DMS114 treated with DMSO at 0.1 percent for 48 hours (cell line): ENCODE results near the gene FAF2.
"Not testable (repeated sequence)": the region's sequence is repeated elsewhere in the genome, so short reads cannot be mapped to it uniquely, and the experiment has no call there.

Experiments used
- DNase-seq: peaks from one replicate; lab custom pipeline; 2025; ENCODE audit not compliant: unreplicated experiment; lab: John Stamatoyannopoulos, UW

The FAF2 gene, protein sequence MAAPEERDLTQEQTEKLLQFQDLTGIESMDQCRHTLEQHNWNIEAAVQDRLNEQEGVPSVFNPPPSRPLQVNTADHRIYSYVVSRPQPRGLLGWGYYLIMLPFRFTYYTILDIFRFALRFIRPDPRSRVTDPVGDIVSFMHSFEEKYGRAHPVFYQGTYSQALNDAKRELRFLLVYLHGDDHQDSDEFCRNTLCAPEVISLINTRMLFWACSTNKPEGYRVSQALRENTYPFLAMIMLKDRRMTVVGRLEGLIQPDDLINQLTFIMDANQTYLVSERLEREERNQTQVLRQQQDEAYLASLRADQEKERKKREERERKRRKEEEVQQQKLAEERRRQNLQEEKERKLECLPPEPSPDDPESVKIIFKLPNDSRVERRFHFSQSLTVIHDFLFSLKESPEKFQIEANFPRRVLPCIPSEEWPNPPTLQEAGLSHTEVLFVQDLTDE

DNA sequence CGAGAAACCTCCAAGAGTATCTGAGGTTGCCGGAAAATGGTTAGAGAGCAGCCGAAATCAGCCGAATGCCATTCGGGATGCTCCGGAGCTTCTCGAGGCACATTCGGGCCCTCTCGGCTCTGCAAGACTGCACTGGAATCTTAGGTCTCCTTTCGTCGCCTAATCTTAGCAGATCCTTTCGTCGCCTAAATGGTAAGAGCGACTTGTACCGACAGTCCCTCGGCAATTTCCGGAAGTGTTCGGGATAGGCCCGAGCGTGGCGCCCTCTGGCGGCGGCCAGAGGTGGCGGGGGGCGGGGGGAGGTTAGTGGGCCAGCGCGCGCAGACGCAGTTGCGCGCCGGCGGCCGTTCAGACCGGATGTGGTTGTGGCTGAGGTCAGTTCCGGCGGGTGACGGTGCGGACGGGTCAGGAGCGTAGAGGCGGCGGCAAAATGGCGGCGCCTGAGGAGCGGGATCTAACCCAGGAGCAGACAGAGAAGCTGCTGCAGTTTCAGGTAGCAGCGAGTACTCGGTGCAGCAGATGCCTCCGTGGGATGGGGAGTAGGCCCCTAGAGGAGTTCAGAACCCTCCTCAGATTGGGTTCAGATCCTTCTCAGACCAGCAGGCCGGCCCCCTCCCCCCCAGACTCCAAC lies at the start of gene FAF2:
Gene FAF2, plus strand, starts transcription at position 408 of the 631 bp plus-strand sequence. Its CDS starts 23 bp downstream, at position 431.
- DNase-seq = peak; percentile 93

DNA sequence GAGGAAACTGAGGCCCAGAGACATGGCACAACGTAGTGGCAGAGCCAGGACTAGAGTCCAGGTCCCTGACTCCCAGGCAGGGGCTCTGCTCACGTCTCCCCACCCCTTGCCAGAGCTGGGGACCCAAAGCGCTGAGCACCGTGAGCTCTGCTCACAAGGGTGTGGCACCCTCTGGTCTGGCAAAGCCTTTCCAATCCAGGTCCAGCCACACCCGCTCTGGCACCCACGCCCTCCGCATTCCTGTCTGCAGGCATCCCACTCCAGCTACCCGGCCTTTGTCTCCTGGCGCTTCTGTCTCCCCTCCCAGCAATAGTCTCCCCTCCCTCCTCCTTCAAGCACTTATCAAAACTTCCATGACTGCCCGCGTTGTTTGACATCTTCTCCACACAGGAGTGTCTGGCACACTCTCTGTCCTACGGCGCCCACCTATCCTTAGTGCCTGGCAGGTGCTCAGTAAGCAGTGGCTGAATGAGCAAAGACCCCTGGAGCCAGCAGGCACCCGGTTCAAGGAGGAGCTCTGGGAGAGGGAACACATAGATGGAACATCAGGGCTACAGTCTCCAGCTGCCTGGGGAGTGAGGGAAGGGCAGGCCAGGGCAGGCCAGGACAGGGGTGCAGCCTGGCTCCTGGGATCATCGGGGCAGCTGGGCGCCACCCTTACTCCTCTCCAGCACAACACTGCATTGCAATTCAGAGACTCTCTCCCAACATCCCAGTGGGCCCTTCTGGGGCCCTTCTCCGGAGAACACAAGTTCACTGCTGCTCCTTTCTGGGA lies 47.6 kb upstream of the FAF2 start:
- no peak for DNase-seq

DNA sequence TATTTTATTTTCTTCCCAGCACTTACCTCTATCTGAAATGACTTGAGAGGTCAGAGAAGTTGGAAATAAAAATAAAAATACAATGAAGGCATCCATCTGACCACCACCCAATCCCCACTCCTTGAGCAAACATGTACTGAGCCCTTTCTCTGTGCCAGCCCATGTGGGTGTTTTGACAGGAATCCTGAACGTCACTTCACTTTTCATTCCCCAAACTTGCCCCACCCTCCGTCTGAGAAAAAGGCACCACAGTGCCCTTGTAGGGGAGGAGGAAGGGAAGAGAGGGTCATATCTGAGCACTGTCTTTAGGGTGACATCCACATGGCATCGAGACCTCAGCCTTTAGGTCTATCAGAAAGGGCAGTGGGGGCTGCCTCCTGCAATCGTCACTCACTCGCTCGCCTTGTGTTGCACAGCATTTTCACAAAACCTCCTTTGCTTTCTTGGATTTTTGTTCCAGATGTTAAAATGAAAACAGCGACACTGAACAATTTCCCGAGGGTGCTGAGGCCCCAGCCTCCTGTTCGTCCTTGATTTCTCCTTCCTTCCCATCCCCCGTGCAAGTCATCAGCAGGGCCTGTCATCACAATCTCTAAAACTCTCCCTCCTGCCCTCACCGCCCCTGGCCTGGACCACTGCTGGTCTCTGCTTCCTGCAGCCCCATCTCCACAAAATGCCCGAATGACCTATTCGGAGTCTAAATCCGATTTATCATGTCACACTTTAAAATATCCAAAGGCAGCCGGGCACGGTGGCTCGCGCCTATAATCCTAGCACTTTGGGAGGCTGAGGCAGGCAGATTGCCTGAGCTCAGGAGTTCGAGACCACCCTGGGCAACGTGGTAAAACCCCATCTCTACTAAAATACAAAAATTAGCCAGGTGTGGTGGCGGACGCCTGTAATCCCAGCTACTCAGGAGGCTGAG lies 46.6 kb upstream of the FAF2 start:
- no peak for DNase-seq

DNA sequence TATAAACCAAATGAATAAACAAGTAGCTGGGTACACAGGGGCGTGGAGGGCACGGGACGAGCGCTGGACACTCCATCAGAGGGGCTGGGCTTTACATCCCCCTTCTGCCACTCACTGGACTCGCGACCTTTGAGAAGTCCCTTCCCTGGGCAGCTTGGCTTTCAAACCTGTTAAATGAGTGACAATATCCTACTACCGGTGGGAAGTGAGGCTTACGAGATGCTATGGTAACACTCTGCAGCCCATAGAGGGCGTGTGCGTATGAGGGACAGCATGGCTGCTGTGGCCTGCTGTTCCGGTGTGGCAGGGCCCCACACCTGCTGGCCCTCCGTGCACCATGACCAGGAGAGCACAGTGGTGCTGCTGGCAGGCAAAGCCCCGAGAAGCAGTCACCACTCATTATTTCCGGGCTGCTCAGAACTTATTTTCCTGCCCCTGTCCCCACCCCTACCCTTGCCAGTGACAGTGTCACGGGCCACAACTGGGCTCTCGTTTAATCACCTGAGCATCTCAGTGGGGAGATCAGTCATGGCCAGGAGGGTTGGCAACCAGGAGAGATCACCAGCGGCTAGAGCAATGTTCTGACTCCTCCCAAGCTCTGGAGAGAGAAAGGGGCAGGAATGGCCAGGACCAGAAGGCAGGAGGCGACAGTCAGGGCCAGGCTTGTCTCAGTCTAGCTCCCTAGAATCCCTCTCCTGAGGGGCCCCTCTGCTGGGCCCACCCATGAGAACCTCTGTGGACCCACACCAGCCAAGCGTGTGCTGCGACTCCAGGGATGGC lies 42.3 kb upstream of the FAF2 start:
- no peak for DNase-seq

DNA sequence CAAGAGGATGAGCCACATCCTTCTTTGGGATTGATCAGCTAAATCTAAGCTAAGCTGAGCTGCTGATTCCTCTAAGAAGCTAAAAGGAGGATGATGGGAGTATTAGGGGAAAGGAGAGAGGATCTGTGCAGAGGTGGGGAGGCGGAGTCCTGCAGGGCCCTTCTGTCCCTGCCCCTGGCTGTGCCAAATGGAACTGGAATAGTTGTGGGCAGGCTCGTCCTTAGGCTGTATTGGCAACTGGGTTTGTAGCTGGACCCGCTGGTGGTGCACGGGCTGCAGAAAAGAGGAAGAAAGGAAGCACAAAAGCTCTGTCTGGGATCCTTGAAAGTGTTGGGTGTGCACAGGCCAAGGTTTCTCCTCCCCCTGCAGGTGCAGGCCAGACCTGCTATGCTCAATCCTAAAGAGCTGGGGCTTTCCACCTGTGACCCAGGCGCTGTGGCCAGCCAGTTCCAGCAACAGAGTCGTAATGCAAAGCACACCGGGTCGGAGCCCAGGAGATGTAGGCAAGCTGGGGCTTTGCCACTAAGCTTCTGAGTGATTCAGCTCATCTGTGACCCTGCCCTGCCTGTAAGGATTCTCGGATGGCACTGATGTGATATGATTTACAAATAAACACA lies 41.6 kb upstream of the FAF2 start:
- DNase-seq = no peak

DNA sequence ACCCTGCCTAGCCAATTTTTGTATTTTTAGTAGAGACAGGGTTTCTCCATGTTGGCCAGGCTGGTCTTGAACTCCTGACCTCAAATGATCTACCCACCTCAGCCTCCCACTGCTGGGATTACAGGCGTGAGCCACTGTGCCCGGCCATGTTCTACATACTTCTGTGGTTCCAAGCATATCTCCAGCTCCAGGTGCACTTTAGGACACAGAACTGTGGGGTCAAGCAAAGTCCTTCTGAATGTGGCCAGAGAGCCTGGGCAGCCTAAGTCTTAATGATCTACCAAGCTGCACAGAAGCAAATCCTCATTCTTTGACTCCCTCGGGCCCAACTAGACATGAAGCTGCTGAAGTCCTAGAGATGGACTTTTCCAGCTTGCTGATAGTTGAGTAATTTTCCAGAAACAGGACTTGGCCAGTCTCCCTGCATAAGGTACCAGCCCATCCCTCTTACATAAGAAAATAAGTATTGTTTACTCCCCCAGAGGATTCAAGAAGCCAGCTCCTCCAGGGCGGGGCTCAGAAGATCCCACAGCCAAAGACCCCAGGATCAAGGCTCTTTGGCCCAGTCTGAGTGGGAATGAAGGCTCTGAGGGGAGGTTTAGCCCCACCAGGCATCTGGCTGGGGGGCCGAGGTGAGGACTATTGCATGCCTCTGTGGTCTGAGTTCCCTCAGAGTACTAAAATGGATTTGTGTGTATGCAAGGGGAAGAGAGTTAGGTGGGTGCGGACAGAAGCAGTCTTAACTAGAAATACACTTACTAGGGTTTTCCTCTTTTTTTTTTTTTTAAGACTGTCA lies 40.5 kb upstream of the FAF2 start:
- DNase-seq = no peak

DNA sequence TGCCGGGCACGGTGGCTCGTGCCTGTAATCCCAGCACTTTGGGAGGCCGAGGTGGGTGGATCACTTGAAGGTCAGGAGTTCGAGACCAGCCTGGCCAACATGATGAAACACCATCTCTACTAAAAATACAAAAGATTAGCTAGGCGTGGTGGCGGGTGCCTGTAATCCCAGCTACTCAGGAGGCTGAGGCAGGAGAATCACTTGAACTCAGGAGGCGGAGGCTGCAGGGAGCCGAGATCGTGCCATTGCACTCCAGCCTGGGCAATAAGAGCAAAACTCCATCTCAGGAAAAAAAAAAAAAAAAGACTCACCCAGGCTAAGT lies 40.0 kb upstream of the FAF2 start:
- not testable (repeated sequence) for DNase-seq

DNA sequence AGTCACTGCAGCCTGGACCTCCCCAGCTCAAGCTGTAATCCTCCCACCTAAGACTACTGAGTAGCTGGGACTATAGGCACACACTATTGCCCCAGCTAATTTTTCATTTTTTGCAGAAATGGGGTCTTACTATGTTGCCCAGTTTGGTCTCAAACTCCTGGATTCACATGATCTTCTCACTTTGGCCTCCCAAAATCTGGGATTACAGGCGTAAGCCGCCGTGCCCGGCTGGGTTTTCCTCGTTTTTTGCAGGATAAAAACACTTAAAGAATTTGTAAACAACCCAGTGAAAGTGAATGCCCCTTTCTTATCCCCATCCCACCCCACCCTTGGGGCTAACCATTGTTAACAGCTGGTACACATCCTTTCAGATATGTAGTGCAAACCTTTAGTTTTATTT lies 39.6 kb upstream of the FAF2 start:
- no peak for DNase-seq

DNA sequence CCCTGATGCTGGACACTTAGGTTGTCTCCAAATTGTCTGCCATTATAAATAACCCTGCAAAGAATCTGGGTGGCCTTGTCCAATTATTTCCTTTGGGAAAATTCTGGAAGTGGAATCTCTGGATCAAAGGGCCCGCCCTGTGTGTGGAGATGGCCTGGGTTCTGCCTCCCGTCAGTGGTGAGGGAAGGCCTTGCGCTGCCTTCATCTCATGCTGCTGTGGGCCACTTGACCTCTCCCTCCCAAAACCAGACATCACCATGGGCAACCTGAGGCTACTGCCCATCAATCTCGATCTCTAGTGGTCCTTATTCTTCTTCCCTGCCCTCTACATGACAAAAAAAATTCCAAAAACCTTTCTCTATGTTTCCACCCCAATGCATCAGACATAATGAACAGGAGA lies 38.4 kb upstream of the FAF2 start:
- no peak for DNase-seq

DNA sequence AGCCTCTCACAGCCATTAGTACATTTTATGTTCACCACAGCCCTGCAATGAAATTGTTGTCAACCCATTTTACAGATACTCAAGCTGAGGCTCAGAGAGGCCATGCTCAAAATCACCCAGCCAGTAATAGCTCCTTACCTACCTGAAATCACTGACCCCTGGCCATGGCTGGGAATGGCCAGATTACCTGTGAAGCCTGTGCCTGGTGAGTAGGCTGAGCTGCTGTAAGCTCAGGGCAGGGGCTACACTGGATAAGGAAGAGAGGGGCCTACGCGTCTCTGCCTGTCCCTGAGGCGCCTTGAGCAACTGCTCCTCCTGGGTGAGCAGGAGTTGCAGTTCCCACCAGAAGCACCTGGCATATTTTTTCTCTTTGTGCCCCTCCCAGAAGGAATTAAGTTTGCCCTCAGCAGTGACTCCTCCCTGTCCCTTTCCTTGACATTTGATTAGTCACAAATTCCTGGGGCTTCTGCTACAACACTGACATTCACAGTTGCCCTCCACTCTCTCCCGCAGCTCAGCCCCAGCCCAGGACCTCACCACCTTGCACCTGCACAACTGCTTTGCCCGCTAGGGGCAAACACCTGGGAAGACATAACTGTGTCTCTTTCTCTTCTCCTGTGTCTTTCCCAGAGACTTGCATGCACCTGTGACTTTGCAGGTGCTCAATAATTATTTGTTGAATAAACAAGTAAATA lies 37.6 kb upstream of the FAF2 start:
- DNase-seq = no peak

DNA sequence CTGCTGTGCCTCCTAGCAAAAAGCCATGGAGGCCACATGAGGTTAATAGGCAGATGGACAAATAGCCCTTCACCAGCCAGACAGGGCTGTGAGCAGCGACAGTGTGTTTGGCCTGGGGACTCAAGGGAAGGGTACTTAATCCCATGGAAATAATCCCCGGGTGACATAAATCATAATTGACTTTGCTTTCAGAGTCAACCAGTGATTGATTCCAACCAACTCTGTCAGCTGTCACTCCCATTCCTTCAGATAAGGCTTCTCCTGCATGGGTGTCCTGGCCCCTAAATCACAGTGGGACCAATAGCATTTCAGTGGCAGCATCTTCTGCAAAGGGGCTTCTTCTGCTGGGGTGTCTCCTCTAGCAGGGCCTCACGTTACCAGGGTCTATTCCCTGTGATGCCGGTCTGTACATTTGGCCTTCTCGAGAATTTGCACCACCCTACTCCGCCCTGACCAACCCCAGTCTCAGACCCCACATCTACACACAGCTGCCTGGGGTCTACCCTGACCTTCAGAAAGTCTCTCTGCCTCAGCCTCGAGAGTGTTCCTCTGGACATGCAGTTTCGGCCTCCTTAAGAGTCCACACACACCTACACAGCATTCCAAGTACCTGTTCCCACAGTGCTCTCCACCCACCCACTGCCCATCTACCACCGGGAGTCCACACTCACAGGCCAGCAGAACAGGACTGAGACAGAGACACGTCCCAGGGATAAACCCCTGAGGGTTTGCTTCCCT lies 35.5 kb upstream of the FAF2 start:
- DNase-seq = no peak

DNA sequence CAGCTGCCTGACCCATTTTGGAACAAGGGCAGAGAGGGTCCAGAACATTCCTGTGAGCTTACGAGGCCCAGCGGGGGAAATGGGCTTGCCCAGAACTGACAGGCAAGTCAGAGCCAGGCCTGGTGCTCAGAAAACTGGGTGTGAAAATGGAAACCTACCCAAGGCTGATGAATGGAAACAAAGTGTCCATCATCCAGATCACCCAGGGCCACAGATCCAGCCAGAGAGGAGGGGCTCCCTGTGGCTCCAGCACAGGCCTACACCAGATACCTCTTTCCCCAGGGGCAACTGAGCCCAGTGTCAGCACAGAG lies 35.0 kb upstream of the FAF2 start:
- DNase-seq = no peak

DNA sequence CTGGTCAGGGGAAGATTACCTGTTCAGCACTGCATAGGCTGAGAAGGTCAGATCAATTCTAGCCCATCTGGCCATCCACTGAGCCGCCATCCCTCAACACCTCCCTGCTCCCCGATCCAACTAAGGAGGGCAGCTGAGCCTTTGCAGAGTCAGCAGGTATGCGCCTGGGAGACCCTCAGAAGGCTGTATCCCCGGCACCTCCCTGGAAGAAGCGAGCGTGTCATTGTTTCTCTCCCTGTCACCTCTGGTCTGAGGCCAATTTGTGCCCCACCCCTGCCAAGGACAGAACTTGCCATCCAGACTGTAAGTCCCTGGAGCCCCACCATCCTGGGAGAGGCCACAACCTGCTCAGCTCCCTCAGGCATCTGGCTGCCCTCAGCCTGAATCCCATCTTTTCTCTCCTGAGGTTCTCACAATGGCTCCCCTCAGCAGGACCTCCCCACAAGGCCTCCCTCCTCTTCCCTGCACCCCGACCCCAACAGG lies 34.4 kb upstream of the FAF2 start:
- no peak for DNase-seq

DNA sequence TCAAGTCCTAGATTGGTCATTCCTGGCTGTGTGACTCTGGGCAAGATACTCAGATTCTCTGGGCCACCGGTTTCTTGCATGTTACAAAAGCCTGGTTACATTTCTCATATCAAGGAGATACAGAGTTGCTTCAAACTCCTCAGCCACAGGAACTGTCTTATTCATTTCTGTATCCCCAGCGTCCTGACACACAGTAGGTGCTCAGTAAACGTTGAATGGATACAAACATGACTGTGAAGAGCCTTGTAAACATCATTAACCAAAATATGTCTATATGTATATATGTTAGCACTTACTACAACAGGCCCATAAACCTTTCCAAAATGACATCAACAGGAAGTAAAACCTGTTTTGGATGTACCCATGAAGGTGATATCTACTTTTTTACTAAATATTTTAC lies 33.5 kb upstream of the FAF2 start:
- DNase-seq = no peak

DNA sequence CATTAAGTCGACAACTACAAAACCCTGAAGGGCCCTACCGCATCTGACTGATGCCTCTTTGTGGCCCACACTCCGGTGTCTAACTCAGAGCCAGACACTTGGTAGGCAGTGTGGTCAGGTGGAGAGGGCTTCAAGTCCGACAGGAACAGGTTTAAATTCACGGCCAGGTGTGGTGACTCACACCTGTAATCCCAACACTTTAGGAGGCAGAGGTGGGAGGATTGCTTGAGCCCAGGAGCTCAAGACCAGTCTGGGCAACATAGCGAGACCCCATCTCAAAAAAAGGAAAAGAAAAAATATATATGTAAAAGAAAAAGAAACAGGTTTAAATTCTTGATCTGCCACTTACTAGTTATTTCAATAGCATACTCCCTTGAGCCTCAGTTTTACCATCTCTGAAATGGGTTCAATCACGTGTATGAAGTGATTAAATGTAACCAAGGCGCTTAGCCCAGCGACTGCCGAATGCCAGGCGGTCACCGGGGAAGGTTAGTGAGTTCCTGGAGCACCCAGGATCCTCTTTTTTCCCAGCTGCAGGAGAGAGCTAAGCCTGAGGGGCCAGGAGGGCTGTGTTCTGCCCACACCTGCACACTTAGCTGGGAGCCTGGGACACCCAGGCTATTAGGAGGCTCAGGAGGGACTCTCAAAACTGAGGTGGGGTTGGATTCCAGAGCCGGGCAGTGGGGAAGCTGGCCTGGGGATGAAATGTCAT lies 32.8 kb upstream of the FAF2 start:
- DNase-seq = no peak

DNA sequence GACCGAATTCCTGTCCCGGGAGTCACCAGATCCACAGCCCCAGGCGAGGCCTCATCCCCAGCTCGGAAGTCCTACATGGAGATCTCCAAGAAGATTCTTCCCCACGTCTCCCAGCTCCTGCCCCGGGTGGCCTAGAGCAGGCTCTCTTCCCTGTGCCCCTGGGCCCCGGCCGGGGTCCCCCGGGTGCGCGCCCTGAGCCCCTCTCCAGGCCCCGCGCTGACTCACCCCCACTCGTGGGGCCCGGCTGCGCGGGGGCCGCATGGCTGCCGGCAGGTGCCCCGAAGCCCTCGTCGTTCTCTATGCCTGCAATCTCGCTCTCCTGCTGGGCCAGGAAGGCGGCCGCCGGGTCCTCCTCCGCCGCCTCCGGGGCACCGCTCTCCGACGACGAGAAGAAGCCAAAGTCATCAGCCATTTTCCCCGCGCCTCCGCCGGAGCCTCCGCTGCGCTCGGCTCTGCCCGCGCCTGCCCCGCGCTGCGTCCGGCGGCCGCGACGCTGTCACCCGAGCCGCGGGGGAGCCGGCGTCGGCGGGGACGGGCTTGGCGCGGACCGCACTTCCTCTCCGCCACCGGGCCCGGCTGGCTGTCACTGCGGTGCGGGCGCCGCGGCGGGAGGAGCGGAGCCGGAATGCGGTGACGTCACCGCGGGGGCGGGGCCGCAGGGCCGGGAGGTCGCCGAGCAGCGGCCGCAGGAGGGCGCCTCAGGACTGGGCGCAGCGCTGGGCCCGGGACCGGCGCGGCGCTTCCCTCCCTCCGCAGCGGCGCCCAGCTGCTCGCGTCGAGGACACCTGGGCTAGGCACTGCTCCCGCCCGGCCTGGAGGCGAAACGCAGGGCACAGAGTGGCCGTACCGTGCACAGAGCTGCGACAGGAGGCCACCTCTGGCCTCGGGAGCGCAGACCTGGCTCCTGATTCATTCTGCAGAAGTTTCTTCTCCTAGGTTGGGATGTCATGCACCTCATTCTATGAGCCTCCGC lies 31.9 kb upstream of the FAF2 start, which contains the start of gene CLTB:
Gene CLTB, minus strand, starts transcription at position 588 of the 973 bp plus-strand sequence. Its CDS starts 176 bp downstream, at position 412.
- peak; percentile 61 for DNase-seq
